Measurements from ENCODE around the gene DAPK3.
"Not testable (repeated sequence)": the region's sequence is repeated elsewhere in the genome, so short reads cannot be mapped to it uniquely, and the experiment has no call there.

The DAPK3 gene

GRCh38 chr19:3968556-3969434 is 2.1 kb downstream of the DAPK3 start:
- in situ Hi-C loops (cut with HindIII; ENCODE audit: low pct_ligation_motif_present, low sequenced_read_pairs), result no loop called here
- peaks cover 49% of the 10 kb centered on the region for H3K36me3 ChIP-seq (replicated peaks)
- DNase-seq, result peak; percentile 99
- TF ChIP-seq CTCF (IDR thresholded peaks at IDR 0.05; ENCODE audit: low read depth, low read length, missing control alignments), result no peak
- no peaks in the 10 kb centered on the region for H3K27me3 ChIP-seq (replicated peaks)
- H3K27ac ChIP-seq, result peak overlapping the region; percentile 94
- H3K4me3 ChIP-seq (ENCODE audit: low read depth, low read length), result peak overlapping the region; percentile 98

- Histone ChIP-seq H3K27ac (peak overlapping the region; percentile 94), H3K36me3 (replicated peaks) (peaks cover 57% of the 10 kb centered on the region)
- in situ Hi-C loops (cut with HindIII; ENCODE audit: low pct_ligation_motif_present, low sequenced_read_pairs); H3K27me3 ChIP-seq (replicated peaks); DNase-seq; H3K4me3 ChIP-seq (ENCODE audit: low read depth, low read length): not testable (repeated sequence)
These were observed 2.9 kb downstream of the DAPK3 start for GRCh38 chr19:3967983-3968382.

- in situ Hi-C loops (cut with HindIII; ENCODE audit: low pct_ligation_motif_present, low sequenced_read_pairs), result no loop called here
- no peak overlapping the region for H3K4me3 ChIP-seq (ENCODE audit: low read depth, low read length)
- peaks cover 67% of the 10 kb centered on the region for H3K36me3 ChIP-seq (replicated peaks)
- TF ChIP-seq CTCF (IDR thresholded peaks at IDR 0.05; ENCODE audit: low read depth, low read length, missing control alignments), result no peak
- DNase-seq, result no peak
- H3K27ac ChIP-seq, result no peak overlapping the region
- H3K27me3 ChIP-seq (replicated peaks), result no peaks in the 10 kb centered on the region
These were observed 4.6 kb downstream of the DAPK3 start for GRCh38 chr19:3966051-3967017.

- Histone ChIP-seq H3K36me3 (replicated peaks) (peaks cover 83% of the 10 kb centered on the region), H3K27me3 (replicated peaks) (no peaks in the 10 kb centered on the region), H3K27ac (no peak overlapping the region), H3K4me3 (ENCODE audit: low read depth, low read length) (no peak overlapping the region)
- no peak for DNase-seq
- no peak for TF ChIP-seq CTCF (IDR thresholded peaks at IDR 0.05; ENCODE audit: low read depth, low read length, missing control alignments)
- in situ Hi-C loops (cut with HindIII; ENCODE audit: low pct_ligation_motif_present, low sequenced_read_pairs), result no loop called here
These were observed 6.4 kb downstream of the DAPK3 start for GRCh38 chr19:3964256-3965194.

- Histone ChIP-seq H3K27me3 (replicated peaks) (no peaks in the 10 kb centered on the region), H3K4me3 (ENCODE audit: low read depth, low read length) (no peak overlapping the region), H3K27ac (no peak overlapping the region), H3K36me3 (replicated peaks) (peaks cover 91% of the 10 kb centered on the region)
- DNase-seq, result no peak
- no peak for TF ChIP-seq CTCF (IDR thresholded peaks at IDR 0.05; ENCODE audit: low read depth, low read length, missing control alignments)
- in situ Hi-C loops (cut with HindIII; ENCODE audit: low pct_ligation_motif_present, low sequenced_read_pairs), result no loop called here
These were observed 7.2 kb downstream of the DAPK3 start for GRCh38 chr19:3963458-3964255.

Data from brain microvascular endothelial cell (primary cell).